GM18498 (cell line): ENCODE results near the gene DHX35.
"Not testable (repeated sequence)": the region's sequence is repeated elsewhere in the genome, so short reads cannot be mapped to it uniquely, and the experiment has no call there.

ENCODE experiments used
- ATAC-seq: cut with Tn5 transposase; IDR thresholded peaks from one replicate; pipeline ENCODE4 v1.9.1; 2021; ENCODE audit warnings: mild to moderate bottlenecking, moderate library complexity; ENCODE audit not compliant: unreplicated experiment

Gene DHX35

DNA sequence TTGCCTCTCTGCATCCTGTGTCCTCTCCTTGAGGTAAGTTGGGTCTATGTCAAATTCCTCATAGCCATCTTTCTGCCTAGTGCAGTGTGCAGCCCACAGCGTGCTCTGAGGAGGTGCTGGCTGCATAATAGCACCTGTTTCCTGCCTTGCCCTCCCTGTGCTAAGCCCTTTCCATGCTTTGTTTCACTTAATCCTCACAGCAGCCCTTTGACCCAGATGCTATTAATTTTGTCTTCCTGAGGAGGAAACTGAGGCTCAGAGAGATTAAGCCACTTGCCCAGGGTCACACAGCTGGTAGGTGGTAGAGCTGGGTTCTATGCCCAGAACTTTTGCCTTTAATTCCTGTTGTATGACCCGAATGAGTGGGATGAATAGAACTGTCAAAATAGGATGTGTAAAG, 22.5 kb upstream of the DHX35 start:
- no peak for ATAC-seq

DNA sequence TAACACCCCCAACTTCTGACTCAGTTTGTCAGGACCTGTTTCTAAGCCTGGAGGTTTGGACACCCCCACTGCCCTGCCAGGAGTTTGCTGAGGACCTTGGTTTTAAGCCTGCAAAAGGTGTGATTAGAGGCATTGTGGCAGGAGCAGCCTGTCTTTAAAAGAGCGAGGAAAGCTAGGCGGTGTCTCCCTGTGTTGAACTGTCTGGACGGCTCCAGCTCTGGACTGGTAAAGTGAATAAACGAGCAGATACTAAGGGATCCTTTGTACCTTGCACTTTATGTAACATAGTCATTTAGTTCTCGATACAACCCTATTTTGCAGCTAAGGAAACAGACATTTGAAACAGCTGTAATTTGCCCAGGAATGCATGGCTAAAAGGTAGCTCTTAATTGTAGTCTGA, 21.5 kb upstream of the DHX35 start:
- ATAC-seq, result no peak

DNA sequence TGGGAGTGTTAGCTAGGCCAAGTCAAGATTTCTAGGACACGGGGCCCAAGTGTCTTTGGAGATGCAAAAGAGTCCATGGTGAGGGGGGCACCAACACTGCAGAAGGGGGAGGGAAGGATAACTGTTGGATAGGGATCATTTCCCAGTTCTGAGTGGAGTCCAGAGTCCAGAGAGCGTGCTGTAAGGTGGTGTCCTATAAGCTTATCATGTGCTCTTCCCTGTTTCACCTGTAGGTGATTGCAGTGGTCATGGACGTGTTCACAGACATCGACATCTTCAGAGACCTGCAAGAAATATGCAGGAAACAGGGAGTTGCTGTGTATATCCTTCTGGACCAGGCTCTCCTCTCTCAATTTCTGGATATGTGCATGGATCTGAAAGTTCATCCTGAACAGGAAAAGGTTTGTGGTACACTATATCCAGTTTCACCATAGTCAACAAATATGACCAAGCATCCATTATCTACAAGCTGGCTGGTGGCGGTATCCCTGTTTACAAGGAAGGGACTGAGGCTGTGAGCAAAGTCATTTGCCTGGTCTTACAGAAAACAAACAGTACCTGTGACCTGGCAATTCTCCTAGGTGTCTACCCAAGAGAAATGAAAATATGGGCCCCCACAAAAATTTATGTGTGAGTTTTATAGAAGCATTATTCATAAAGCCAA, 20.3 kb upstream of the DHX35 start:
- no peak for ATAC-seq

DNA sequence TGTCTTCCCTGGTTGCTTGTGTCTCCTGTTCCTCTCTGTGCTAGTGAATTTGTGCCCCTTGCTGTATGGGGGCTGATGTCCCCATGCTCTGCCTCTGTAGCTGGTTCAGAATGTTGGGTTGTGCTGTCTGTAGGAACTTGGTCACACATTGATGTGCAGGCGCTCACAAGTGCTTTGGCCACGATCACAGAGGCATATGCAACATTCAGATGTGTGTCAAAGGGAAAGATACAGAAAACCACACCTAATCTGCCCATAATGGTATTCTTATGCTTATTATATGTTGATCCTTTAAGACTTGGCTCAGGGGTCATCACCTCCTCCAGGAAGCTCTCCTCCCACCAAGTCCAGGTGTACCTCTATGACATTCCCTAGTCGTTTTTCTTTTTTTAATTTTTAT, 17.1 kb upstream of the DHX35 start:
- no peak for ATAC-seq

DNA sequence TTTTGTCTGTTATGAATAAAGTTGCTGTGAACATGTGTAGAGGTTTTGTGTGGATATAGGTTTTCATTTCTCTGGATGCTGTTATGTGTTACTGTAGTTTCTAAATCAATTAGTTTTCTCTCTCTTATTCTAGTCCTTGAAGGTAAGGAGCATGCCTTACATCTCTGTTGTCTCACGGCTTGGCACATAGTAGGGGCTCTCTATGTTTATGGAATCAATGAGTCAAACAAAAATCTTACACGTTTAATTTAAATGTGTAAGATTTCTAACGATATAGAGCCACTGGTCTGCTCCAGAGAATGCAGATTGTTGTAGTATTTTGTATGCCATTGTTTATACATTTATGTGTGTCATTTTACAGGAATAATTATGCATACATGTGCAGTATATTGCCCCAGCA, 15.3 kb upstream of the DHX35 start:
- no peak for ATAC-seq

DNA sequence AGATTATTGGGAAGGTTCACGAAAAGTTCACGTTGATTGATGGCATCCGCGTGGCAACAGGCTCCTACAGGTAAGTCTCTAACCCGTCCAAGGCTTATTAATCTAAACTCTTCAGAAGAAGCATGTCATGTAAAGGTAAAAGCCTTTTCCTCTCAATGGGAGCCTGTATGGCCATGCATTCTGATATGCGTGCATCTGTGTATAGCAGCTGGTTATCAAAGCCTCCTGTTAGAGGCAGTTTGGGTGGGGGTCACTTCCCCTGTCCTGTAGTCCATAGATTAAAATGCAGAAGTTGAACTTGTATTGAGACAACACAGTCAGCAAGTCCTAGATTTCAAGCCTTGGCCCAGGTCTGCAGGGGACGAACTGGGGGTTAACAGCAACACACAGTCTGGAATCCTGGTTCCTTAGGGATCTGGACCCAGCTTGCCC, 14.2 kb upstream of the DHX35 start:
- no peak for ATAC-seq

DNA sequence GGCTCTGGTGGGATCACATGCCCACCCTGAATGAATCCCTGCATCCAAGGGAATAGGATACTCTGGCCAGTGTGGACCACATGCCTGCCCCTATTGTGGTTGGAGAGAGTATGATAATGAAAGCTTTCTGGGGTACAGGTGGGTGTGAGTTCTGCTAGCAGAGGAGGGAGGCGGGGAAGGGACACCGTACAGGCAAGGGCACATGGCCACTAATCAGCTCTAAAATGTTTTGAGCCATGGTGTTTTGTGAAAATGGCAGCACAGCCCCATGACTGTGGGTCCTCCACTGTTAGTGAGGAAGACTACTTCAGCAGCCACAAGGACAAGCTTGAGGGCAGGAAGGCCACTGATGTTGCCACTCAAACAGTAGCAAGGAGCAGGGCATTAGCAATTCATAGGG, 11.9 kb upstream of the DHX35 start:
- ATAC-seq, result no peak

DNA sequence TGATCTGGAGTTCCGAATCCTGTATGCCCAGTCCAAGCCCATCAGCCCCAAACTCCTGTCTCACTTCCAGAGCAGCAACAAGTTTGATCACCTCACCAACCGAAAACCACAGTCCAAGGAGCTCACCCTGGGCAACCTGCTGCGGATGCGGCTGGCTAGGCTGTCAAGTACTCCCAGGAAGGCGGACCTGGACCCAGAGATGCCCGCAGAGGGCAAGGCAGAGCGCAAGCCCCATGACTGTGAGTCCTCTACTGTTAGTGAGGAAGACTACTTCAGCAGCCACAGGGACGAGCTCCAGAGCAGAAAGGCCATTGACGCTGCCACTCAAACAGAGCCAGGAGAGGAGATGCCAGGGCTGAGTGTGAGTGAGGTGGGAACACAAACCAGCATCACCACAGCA, 10.5 kb upstream of the DHX35 start:
- ATAC-seq, result no peak

DNA sequence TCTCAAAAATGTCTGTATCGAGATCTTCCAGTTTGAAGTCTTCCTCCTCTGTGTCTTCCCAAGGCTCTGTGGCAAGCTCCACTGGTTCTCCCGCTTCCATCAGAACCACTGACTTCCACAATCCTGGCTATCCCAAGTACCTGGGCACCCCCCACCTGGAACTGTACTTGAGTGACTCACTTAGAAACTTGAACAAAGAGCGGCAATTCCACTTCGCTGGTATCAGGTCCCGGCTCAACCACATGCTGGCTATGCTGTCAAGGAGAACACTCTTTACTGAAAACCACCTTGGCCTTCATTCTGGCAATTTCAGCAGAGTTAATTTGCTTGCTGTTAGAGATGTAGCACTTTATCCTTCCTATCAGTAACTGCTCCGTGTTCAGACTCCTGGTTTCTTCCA, 10.0 kb upstream of the DHX35 start:
- ATAC-seq, result no peak

DNA sequence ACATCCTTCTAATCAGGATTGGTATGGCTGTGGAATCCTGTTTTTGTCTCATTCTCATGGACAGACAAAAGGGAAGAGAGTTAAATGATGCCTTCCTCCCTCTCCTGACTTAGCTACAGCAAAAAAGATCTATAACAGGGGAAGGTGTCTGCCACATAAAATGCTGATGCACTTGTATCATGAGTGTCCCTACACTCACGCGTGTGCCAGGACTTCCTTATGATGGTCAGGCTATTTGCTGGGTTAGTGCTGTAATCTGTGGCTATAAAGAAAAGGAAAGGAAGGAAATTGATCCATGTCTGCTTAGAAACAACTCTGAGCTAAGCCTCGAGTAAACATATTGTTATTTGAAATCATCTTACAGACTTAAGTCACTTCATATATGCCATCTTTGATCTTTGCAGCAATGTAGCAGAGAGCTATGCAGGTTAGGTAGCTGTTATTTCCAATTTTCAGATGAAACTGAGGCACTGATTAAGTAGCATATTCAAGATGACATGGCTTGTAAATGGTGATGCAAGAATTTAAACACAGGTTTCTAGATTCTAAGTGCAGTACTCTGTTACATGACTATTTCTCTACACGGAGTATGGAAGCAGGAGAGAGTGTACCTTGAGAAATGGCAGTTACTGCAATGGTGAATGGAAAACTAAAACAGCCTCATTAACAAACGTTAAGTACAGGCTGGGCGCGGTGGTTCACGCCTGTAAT, 8.4 kb upstream of the DHX35 start:
- ATAC-seq, result no peak

DNA sequence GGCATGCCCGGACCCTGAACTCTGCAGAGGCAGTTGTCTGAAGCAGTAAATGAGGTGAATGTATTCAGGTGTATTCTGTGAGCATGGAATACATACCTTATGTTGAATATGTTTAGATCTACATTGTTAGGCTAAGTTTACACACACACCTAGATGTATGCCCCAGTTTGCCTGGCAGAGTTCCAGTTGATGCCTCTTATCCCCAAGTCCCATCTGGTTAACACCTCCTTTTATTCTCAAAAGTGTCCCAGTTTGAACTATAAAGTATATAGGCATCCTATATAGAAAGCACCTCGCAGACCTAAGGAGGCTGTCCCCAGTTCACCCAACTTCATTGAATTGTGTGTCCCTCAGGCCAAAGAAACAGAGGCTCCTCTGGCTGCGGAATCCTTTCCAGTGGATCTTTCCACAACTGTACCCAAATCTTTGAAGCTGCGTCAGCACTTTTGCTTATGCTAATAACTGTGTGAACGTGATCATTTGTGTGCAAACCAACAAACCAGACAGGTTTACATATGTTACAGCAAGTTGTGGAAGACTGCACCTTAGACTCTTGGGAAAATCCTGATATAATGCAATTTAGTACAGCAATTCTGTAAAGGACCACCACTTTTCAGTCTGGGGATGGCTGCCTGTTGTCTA, 4.8 kb upstream of the DHX35 start:
- no peak for ATAC-seq

DNA sequence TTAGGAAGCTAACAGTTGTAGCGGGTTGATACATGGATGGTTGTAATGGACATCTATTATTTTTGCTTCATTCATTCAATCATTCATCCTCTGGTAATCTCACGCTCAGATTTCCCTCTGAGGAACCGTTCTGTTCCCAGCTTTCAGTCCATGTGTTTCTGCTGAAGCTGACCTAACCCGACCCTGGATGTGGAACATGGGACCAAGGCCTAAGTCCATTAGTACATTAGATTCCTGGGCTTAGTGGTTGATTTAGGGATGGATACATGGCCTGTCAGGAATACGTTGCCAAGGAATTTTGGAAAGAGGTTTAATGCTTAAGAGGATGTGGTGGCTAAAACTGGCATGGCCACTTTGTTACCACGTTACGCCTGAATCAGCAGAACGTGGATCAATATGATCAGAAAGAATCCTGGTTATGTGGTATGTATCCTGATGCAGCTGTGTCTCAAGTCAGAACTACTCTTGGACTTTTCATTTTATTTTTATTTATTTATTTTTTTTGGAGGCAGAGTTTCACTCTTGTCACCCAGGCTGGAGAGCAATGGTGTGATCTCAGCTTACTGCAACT, 4.1 kb upstream of the DHX35 start:
- ATAC-seq, result no peak

DNA sequence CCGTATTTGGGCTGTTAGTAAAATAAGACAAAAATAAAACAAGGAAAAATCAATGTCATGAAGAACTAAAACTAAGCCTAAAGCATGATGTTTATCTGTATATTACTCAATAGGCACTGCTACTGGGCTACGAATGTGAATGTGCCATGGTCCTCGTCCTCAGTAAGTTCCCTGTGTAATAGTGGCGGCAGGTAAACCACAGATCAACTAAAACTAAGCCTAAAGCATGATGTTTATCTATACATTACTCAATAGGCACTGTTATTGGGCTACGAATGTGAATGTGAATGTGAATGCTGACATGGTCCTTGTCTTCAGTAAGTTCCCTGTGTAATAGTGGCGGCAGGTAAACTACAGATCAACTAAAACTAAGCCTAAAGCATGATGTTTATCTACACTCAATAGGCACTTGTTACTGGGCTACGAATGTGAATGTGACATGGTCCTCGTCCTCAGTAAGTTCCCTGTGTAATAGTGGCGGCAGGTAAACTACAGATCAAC, 1.9 kb upstream of the DHX35 start:
- ATAC-seq, result not testable (repeated sequence)

DNA sequence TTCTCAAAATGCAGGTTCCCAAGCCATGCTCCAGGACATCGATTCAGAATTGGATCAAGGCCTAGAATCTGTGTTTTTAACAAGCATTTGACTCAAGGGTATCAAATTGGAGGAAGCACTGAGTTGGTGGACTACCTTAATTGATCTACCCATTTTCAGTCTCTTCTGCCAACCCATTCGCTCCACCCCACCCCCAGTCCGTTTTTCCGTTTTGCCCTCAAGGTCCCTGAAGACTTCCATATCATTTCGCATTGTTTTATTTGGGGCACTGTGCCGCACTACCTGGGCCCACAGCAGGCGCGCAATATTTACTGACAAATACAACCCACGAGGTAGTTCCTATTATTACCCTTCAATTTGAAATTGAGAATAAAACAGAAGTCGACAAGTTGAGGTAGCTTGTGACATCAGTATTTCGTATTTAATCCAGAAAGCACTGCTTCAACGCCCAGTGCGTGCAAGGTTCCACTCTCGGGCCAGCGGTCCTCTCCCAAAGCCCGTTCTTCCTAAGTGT, 557 bp upstream of the DHX35 start:
- ATAC-seq, result no peak

DNA sequence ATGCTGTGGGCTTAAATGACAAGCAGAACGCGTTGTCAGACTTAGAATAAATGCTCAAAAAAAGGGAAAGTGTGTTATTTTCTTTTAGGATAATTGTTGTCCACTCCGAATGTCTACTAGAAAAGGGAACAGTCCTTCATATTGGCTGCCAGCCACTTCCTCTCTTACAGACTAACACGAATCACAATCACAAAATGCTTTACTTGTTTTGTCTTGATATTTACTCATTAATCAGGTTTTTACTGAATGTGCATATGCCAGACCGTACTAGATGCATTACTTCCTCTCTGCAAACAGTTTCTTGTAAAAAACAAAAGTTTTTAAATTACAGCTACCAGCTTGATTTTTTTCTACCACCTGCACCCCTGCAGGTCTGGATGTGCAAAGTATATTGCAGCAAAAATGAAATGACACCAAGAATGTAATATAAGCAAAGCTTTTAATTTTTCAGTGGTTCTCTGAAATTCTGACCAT, 821 bp downstream of the DHX35 start:
- ATAC-seq, result no peak

DNA sequence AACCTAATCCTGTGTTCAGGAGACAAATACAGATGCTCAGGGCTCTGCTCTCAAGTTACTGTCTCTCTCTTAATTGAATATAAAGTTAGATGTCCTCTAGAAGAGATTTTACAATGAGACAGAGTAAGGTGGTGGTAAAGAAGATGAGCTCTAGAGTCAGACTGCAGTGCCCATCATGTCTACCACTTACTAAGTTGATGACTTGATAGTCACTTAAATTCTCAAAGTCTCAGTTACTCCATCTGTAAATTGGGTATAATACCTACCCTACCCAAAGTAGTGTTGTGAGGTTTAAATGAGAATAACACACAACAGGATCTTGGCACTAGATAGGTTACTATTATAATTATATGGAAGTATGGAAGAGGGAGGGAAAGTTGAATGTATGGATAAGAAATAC, 1.6 kb downstream of the DHX35 start:
- ATAC-seq, result no peak

DNA sequence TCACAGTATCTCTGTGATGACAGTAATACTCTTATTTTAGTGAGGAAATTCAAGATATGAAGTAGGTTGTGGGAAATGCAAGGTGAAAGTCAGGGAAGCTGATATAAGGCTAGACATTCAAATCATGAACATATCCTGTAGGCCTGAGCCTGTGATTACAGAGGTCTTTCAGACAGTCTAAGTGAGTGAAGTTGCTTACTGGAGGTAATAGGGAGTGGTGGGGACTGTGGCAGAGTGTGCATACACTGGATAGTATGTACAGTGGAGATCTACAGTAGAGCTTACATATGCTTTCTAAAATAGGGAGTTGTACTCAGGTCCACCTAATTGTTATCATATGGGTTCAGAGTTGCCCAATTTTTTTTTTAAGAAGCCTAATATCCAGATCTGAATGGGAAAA, 3.1 kb downstream of the DHX35 start:
- no peak for ATAC-seq

DNA sequence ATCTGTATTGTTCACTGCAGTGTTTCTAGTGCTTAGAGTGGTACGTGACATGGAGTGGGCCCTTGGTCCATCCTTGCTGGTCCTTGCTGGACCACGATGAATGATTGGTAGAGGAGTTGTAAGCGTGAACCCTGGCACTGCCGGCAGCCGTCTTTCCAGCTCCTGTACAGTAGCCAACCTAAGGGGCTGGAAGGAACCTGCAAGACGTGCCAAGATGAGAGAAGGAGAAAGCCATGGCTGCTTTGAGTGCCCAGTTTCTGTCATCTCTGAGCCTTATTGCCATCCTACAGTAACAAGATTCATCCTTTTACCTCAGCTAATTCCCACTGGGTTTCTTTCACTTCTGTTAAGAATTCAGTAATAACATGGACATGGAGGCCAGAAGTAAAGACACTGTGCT, 5.9 kb downstream of the DHX35 start:
- no peak for ATAC-seq

DNA sequence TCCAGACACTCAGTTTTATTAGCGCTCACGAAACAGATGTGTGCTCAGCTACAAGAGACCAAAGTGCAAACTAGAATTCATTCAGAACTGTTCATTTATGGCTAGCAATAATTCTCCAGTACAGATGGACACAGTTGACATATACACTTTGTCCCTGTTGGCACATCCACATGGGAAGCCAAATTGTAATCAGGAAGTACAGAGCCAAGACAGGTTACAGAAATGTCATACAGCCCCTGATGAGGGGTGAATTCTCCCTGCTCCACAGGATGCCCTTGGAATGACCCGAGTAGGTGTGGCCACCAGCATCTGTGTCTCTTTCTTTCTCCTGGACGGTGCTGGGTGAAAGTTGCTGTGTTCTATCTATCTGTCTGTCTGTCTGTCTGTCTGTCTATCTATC, 7.6 kb downstream of the DHX35 start:
- ATAC-seq, result no peak

DNA sequence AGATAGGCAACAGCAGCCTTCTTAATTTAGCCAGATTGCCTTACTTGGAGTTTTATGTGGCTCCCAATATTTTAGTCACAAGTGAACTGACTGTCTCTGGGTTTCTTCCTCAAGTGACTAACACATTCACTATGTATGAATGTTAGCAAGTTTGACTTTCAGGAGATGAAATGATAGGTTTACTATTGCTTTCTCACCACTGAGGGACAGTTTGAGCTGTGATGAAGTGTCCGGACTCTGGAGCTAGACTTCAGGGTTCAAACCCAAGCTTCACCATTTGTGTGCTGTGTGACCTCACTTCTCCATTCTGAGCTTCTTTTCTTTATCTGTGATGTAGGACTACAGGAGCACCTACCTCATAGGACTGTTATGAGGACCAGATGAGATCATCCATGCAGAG, 8.2 kb downstream of the DHX35 start:
- ATAC-seq, result no peak

DNA sequence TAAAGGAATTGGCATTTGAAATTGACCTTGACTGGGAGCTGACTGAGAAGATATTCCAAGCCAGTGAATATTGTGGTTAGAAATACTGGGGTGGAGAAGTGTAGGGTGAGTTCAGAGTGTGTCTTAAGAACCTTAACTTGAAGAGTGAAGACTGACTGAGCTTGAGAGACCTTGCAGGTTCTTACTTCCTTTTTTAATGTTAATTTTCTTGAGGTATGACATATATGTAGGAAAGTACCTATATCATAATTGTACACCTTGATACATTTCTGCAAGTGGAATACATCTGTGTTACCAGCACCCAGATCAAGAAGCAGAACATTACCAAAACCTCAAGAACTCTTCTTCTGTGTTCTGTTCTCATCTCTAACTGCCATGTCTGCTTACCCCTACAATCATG, 11.0 kb downstream of the DHX35 start:
- no peak for ATAC-seq

DNA sequence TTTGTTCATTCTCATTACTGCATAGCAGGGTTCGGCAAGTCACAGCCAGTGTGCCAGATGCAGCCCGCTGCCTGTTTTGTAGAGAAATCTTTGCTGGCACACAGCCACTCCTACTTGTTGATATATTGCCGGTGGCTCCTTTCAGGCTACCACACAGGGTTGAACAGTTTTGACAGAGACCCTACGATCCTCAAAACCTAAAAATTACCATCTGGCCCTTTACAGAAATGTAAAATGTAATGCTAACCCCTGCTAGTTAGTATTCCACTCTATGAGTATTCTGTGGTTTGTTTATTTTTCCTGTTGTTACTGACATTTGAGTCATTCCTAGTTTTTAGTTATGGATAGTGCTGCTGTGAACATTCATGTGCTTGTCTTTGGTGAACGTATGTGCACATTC, 11.5 kb downstream of the DHX35 start:
- no peak for ATAC-seq
